ENCODE data around the gene CT47C1.

Gene CT47C1

GRCh38 chrX:119094819-119095218 lies 22.0 kb downstream of the CT47C1 start:
- no peak for DNase-seq (ENCODE audit: extremely low read depth, low read depth)
- no peak for TF ChIP-seq CTCF (IDR thresholded peaks at IDR 0.05; ENCODE audit: low read depth, low read length)

GRCh38 chrX:119095936-119096335 lies 23.1 kb downstream of the CT47C1 start:
- TF ChIP-seq CTCF (IDR thresholded peaks at IDR 0.05; ENCODE audit: low read depth, low read length) = no peak
- no peak for DNase-seq (ENCODE audit: extremely low read depth, low read depth)

GRCh38 chrX:119101168-119101567 lies 28.4 kb downstream of the CT47C1 start:
- DNase-seq (ENCODE audit: extremely low read depth, low read depth) = no peak
- no peak for TF ChIP-seq CTCF (IDR thresholded peaks at IDR 0.05; ENCODE audit: low read depth, low read length)

GRCh38 chrX:119105826-119106225 lies 33.0 kb downstream of the CT47C1 start:
- DNase-seq (ENCODE audit: extremely low read depth, low read depth) = peak; percentile 31
- TF ChIP-seq CTCF (IDR thresholded peaks at IDR 0.05; ENCODE audit: low read depth, low read length) = no peak

GRCh38 chrX:119107206-119107605 lies 34.4 kb downstream of the CT47C1 start:
- DNase-seq (ENCODE audit: extremely low read depth, low read depth) = no peak
- TF ChIP-seq CTCF (IDR thresholded peaks at IDR 0.05; ENCODE audit: low read depth, low read length) = no peak

- peak; percentile 82 for TF ChIP-seq CTCF (IDR thresholded peaks at IDR 0.05; ENCODE audit: low read depth, low read length)
- peak; percentile 7 for DNase-seq (ENCODE audit: extremely low read depth, low read depth)
Measured at GRCh38 chrX:119118780-119119395, 46.1 kb downstream of the CT47C1 start.

- no peak for DNase-seq (ENCODE audit: extremely low read depth, low read depth)
- no peak for TF ChIP-seq CTCF (IDR thresholded peaks at IDR 0.05; ENCODE audit: low read depth, low read length)
Measured at GRCh38 chrX:119121341-119121740, 48.5 kb downstream of the CT47C1 start.

All from AG09319 (cell line).